OCI-LY7 (cell line): ENCODE results near the gene SLC16A12. TPM values are rescaled to one million over a fixed set of nuclear protein-coding genes. Genes with fewer than 3 reads are reported as not detected.

Experiments used
- BruUV-seq: library from RNA; stranded (reverse); fragments of 400-500 nt; replicated peaks from 2 replicates; lab custom pipeline; 2021; lab: Mats Ljungman, UMichigan
- CTCF ChIA-PET: fragments of 300-600 bp; sonication (Branson Sonifier 250); formaldehyde crosslinking; loops from one replicate; lab custom pipeline; 2022; ENCODE audit warnings: antibody characterized with exemption; ENCODE audit not compliant: unreplicated experiment; lab: Charles Lee
- POLR2A ChIA-PET: fragments of 300-600 bp; sonication (Branson Sonifier 250); formaldehyde crosslinking; loops from one replicate; lab custom pipeline; 2022; ENCODE audit warnings: antibody characterized with exemption; lab: Charles Lee
- DNase-seq: peaks from one replicate; pipeline ENCODE4 v3.0.0-alpha.2; 2015; ENCODE audit warnings: low spot score
- H2AFZ ChIP-seq: fragments of 200-600 bp; sonication (generic), shearing (Covaris generic); 2 replicates; pipeline ENCODE4 v1.6.1; 2014; ENCODE audit warnings: mild to moderate bottlenecking, antibody characterized with exemption, low read length, moderate library complexity
- H3K27ac ChIP-seq: fragments of 200-600 bp; sonication (generic); 2 replicates; pipeline ENCODE4 v1.5.1; 2014; ENCODE audit warnings: mixed run types, low read depth, mild to moderate bottlenecking, moderate library complexity, low read length, inconsistent platforms; ENCODE audit not compliant: poor library complexity, severe bottlenecking
- H3K36me3 ChIP-seq: fragments of 200-600 bp; sonication (generic); 2 replicates; pipeline ENCODE4 v1.6.1; 2014; ENCODE audit warnings: mild to moderate bottlenecking, antibody characterized with exemption, low read length, moderate library complexity, mixed read lengths; ENCODE audit not compliant: insufficient read depth
- H3K4me1 ChIP-seq: fragments of 200-600 bp; sonication (generic); 2 replicates; pipeline ENCODE4 v1.5.1; 2014; ENCODE audit warnings: mild to moderate bottlenecking, low read length; ENCODE audit not compliant: insufficient read depth, poor library complexity, severe bottlenecking
- H3K4me2 ChIP-seq: fragments of 200-600 bp; sonication (generic); 2 replicates; pipeline ENCODE4 v1.6.1; 2014; ENCODE audit warnings: mild to moderate bottlenecking, low read length
- H3K4me3 ChIP-seq: fragments of 200-600 bp; sonication (generic); 2 replicates; pipeline ENCODE4 v1.5.1; 2014; ENCODE audit warnings: mild to moderate bottlenecking, low read depth, low read length; ENCODE audit not compliant: poor library complexity, severe bottlenecking
- H3K79me2 ChIP-seq: fragments of 200-600 bp; sonication (generic); 2 replicates; pipeline ENCODE4 v1.6.1; 2016; ENCODE audit warnings: low read depth, mild to moderate bottlenecking, low read length, moderate library complexity, mixed read lengths; ENCODE audit not compliant: insufficient read depth
- H3K9me2 ChIP-seq: fragments of 200-600 bp; sonication (generic); 2 replicates; pipeline ENCODE4 v1.6.1; 2016; ENCODE audit warnings: mild to moderate bottlenecking, low read length, mixed read lengths; ENCODE audit not compliant: insufficient read depth
- H3K9me3 ChIP-seq: fragments of 200-600 bp; sonication (generic); 2 replicates; pipeline ENCODE4 v1.6.1; 2014; ENCODE audit warnings: mild to moderate bottlenecking, mixed run types, low read length, mixed read lengths
- H4K20me1 ChIP-seq: fragments of 200-600 bp; sonication (generic); 2 replicates; pipeline ENCODE4 v1.6.1; 2014; ENCODE audit warnings: mild to moderate bottlenecking, antibody characterized with exemption, low read length, moderate library complexity, mixed read lengths; ENCODE audit not compliant: insufficient read depth
- CTCF ChIP-seq: fragments of 200-600 bp; sonication (generic); conservative IDR thresholded peaks from 2 replicates; pipeline ENCODE4 v1.5.1; 2014; ENCODE audit warnings: mild to moderate bottlenecking, antibody characterized with exemption, low read length, moderate library complexity, mixed read lengths
- EZH2phosphoT487 ChIP-seq: fragments of 200-600 bp; sonication (generic); IDR thresholded peaks from 2 replicates; pipeline ENCODE4 v1.6.1; 2018; ENCODE audit warnings: low read depth, borderline replicate concordance, mild to moderate bottlenecking, mixed run types, antibody characterized with exemption, low read length, moderate library complexity, mixed read lengths
- intact Hi-C: fragments of 100-400 bp; cut with micrococcal nuclease; formaldehyde crosslinking; loops from one replicate; pipeline ENCODE4 v1.10.0; 2022; ENCODE audit not compliant: unreplicated experiment
- total RNA-seq, 2 experiments: library from RNA; depleted of rRNA in 1 of 2; stranded (reverse); fragments of >200 nt in 1 of 2; shearing (Covaris generic) in 1 of 2; gene quantifications; 2 replicates each; pipeline ENCODE4 v1.2.3, GENCODE V29; 2014 to 2022

SLC16A12 gene
- total RNA-seq, 2 experiments from 2014 or later, result not detected

- no peaks in the 10 kb centered on the region for H3K36me3 ChIP-seq
- no peak for DNase-seq
- H3K9me2 ChIP-seq, result no peaks in the 10 kb centered on the region
- H2AFZ ChIP-seq, result no peak overlapping the region
- POLR2A ChIA-PET, result interaction anchor here (1.0 kb wide), 1 partner anchor 41 kb away, joined by 3 read pairs; no protein-coding TSS in a partner anchor
- H3K4me2 ChIP-seq, result no peak overlapping the region
- no peaks in the 10 kb centered on the region for H4K20me1 ChIP-seq
- no TSS peak for BruUV-seq
- H3K79me2 ChIP-seq, result no peaks in the 10 kb centered on the region
- H3K4me3 ChIP-seq, result no peak overlapping the region
- intact Hi-C loops, result loop anchor here (10.0 kb wide), 1 partner anchor 630 kb away; no protein-coding TSS in a partner anchor
- no peaks in the 10 kb centered on the region for H3K9me3 ChIP-seq
- H3K27ac ChIP-seq, result no peak overlapping the region
- no peak for TF ChIP-seq EZH2phosphoT487
- TF ChIP-seq CTCF, result no peak
- no peaks in the 10 kb centered on the region for H3K4me1 ChIP-seq
- CTCF ChIA-PET, result no interaction called here
Observed at GRCh38 chr10:89575031-89575430, 39.6 kb upstream of the SLC16A12 start.

GRCh38 chr10:89574368-89574767 is 39.0 kb upstream of the SLC16A12 start:
- ChIA-PET CTCF (no interaction called here), POLR2A (interaction anchor here (0.6 to 1.0 kb wide), 3 partner anchors 9 to 69 kb away, joined by 3 read pairs; no protein-coding TSS in a partner anchor)
- Histone ChIP-seq H3K4me1 (no peaks in the 10 kb centered on the region), H3K4me3 (no peak overlapping the region), H4K20me1 (no peaks in the 10 kb centered on the region), H3K4me2 (no peak overlapping the region), H2AFZ (no peak overlapping the region), H3K9me2 (no peaks in the 10 kb centered on the region), H3K27ac (no peak overlapping the region), H3K36me3 (no peaks in the 10 kb centered on the region), H3K79me2 (no peaks in the 10 kb centered on the region), H3K9me3 (no peaks in the 10 kb centered on the region)
- no TSS peak for BruUV-seq
- intact Hi-C loops, result loop anchor here (10.0 kb wide), 1 partner anchor 630 kb away; no protein-coding TSS in a partner anchor
- no peak for DNase-seq
- no peak for TF ChIP-seq EZH2phosphoT487
- TF ChIP-seq CTCF, result no peak

- CTCF ChIA-PET, result no interaction called here
Observed at GRCh38 chr10:89567576-89568245, 32.3 kb upstream of the SLC16A12 start.

More at GRCh38 chr10:89567576-89568245, 32.3 kb upstream of the SLC16A12 start:
- POLR2A ChIA-PET, result no interaction called here
- DNase-seq, result no peak
- BruUV-seq, result no TSS peak
- H3K9me3 ChIP-seq, result no peaks in the 10 kb centered on the region
- no peak overlapping the region for H2AFZ ChIP-seq
- no peaks in the 10 kb centered on the region for H3K9me2 ChIP-seq
- no peak overlapping the region for H3K4me3 ChIP-seq
- no peaks in the 10 kb centered on the region for H3K79me2 ChIP-seq
- H3K4me1 ChIP-seq, result no peaks in the 10 kb centered on the region
- intact Hi-C loops, result no loop called here
- no peak overlapping the region for H3K27ac ChIP-seq
- H3K36me3 ChIP-seq, result no peaks in the 10 kb centered on the region
- H4K20me1 ChIP-seq, result no peaks in the 10 kb centered on the region
- TF ChIP-seq CTCF (no peak), EZH2phosphoT487 (no peak)
- no peak overlapping the region for H3K4me2 ChIP-seq
